ENCODE data around the gene GABRG2.

The GABRG2 gene

GRCh38 chr5:162189719-162190118 is 122.1 kb downstream of the GABRG2 start:
- DNase-seq (ENCODE audit: low read depth in 3 of 3): no peak

- DNase-seq (ENCODE audit: low read depth in 3 of 3): no peak
These were observed 125.4 kb downstream of the GABRG2 start for GRCh38 chr5:162193012-162193411.

GRCh38 chr5:162196351-162196750 is 128.8 kb downstream of the GABRG2 start:
- no peak for DNase-seq (ENCODE audit: low read depth in 3 of 3)

GRCh38 chr5:162202285-162202880 is 134.8 kb downstream of the GABRG2 start:
- no peak for DNase-seq (ENCODE audit: low read depth in 3 of 3)

Data from stimulated activated CD4-positive, alpha-beta T cell treated with anti-CD3 and anti-CD28 coated beads, TNF-alpha, amount 100 ng/mL, for 48 hours (primary cell).